ENCODE measurements around the gene CNIH3.

Gene CNIH3

DNA sequence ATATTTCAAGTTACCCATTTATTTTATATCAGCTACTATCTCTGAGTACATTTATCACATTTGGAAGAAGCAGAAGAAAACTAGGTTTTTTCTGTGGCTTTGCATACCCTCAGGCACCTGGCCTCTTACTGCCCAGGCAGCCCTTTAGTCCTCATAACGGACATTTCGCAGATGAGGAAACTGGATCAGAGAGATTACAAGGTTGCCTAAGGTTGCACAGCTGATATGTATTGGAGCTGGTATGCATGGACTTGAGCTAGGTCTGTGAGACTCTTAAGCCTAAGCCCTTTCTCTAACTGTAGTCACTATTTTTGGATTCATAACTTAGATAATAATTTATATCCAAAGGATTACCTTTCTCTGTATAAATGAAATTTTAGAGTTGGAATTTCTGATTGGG is 4.0 kb downstream of the CNIH3 start:
- H3K4me3 ChIP-seq (ENCODE audit: low read depth, low read length): no peak overlapping the region
- ChIA-PET CTCF (interaction anchor here (0.8 to 2.8 kb wide), 2 partner anchors 14 to 231 kb away, joined by 3 to 18 read pairs; no protein-coding TSS in a partner anchor), POLR2A (no interaction called here)
- DNase-seq (ENCODE audit: low read depth, low spot score): no peak
- TF ChIP-seq, protein P1, sequence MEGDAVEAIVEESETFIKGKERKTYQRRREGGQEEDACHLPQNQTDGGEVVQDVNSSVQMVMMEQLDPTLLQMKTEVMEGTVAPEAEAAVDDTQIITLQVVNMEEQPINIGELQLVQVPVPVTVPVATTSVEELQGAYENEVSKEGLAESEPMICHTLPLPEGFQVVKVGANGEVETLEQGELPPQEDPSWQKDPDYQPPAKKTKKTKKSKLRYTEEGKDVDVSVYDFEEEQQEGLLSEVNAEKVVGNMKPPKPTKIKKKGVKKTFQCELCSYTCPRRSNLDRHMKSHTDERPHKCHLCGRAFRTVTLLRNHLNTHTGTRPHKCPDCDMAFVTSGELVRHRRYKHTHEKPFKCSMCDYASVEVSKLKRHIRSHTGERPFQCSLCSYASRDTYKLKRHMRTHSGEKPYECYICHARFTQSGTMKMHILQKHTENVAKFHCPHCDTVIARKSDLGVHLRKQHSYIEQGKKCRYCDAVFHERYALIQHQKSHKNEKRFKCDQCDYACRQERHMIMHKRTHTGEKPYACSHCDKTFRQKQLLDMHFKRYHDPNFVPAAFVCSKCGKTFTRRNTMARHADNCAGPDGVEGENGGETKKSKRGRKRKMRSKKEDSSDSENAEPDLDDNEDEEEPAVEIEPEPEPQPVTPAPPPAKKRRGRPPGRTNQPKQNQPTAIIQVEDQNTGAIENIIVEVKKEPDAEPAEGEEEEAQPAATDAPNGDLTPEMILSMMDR (IDR thresholded peaks at IDR 0.05; ENCODE audit: insufficient read depth, low read length, missing control alignments): no peak

DNA sequence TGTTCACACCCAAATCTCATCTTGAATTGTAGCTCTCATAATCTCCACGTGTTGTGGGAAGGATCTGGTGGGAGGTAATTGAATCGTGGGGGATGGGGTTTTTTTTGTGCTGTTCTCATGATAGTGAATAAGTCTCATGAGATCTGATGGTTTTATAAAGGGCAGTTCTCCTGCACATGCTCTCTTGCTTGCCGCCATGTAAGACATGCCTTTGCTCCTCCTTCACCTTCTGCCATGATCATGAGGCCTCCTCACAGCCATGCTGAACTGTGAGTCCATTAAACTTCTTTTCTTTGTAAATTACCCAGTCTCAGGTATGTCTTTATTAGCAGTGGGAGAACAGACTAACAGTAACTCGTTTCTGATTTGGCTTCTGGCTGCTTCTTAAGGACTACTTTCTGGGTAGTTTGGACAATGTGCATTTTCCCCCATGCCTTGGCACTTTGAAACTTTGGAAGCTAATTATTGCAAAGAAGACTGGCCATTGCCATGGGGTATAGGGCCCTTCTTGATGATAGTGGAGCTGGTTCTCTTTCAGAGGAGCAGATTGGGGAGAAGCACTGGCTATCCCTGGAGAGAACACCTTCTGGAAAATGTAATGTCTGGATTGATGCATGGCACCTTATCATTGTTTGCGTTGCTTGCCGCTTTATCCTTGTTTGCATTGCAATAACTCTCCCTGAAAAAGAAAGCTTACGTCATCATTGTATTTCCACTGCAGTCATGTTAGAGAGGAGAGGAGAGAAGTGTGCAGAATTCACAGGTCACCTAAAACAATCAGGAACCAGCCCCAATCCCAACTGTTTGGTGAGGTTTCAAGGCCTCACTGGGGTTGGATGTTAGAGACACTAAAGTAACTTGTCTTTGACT is 5.9 kb downstream of the CNIH3 start:
- H3K4me3 ChIP-seq (ENCODE audit: low read depth, low read length): no peak overlapping the region
- ChIA-PET CTCF (interaction anchor here (0.8 to 3.5 kb wide), 8 partner anchors 10 to 301 kb away, joined by 3 to 32 read pairs (median 4); no protein-coding TSS in a partner anchor), POLR2A (interaction anchor here (1.1 to 1.4 kb wide), 2 partner anchors 15 to 29 kb away, joined by 3 to 4 read pairs; no protein-coding TSS in a partner anchor)
- TF ChIP-seq, protein P1 (IDR thresholded peaks at IDR 0.05; ENCODE audit: insufficient read depth, low read length, missing control alignments): no peak
- no peak for DNase-seq (ENCODE audit: low read depth, low spot score)

GRCh38 chr1:224622831-224623230 is 6.7 kb downstream of the CNIH3 start:
- ChIA-PET POLR2A (interaction anchor here (0.8 to 1.4 kb wide), 4 partner anchors 13 to 93 kb away, joined by 3 to 4 read pairs (median 4); no protein-coding TSS in a partner anchor), CTCF (interaction anchor here (0.8 to 3.5 kb wide), 9 partner anchors 10 to 300 kb away, joined by 3 to 32 read pairs (median 4); no protein-coding TSS in a partner anchor)
- H3K4me3 ChIP-seq (ENCODE audit: low read depth, low read length): no peak overlapping the region
- no peak for DNase-seq (ENCODE audit: low read depth, low spot score)
- TF ChIP-seq, protein P1 (IDR thresholded peaks at IDR 0.05; ENCODE audit: insufficient read depth, low read length, missing control alignments): no peak

GRCh38 chr1:224623310-224623714 is 7.2 kb downstream of the CNIH3 start:
- H3K4me3 ChIP-seq (ENCODE audit: low read depth, low read length): no peak overlapping the region

GRCh38 chr1:224623743-224624333 is 7.7 kb downstream of the CNIH3 start:
- peak; percentile 58 for DNase-seq (ENCODE audit: low read depth, low spot score)
- ChIA-PET POLR2A (interaction anchor here (0.8 to 1.2 kb wide), 3 partner anchors 14 to 94 kb away, joined by 3 read pairs; no protein-coding TSS in a partner anchor), CTCF (interaction anchor here (1.2 to 3.9 kb wide), 8 partner anchors 9 to 228 kb away, joined by 3 to 32 read pairs (median 8); no protein-coding TSS in a partner anchor)
- TF ChIP-seq, protein P1 (IDR thresholded peaks at IDR 0.05; ENCODE audit: insufficient read depth, low read length, missing control alignments): no peak
- no peak overlapping the region; the same call in 1 of the 2 replicates for H3K4me3 ChIP-seq (ENCODE audit: low read depth, low read length)

More at GRCh38 chr1:224623310-224623714, 7.2 kb downstream of the CNIH3 start:
- ChIA-PET POLR2A (interaction anchor here (0.8 to 1.4 kb wide), 4 partner anchors 14 to 94 kb away, joined by 3 to 4 read pairs (median 4); no protein-coding TSS in a partner anchor), CTCF (interaction anchor here (1.1 to 3.5 kb wide), 8 partner anchors 9 to 228 kb away, joined by 3 to 32 read pairs (median 6); no protein-coding TSS in a partner anchor)
- no peak for DNase-seq (ENCODE audit: low read depth, low spot score)
- TF ChIP-seq, protein P1 (IDR thresholded peaks at IDR 0.05; ENCODE audit: insufficient read depth, low read length, missing control alignments): no peak
